HEK293 (cell line): Measurements from ENCODE around the gene GCH1.

Source experiments
- ZBTB21 ChIP-seq: fragments of 450-650 bp; formaldehyde crosslinking; IDR thresholded peaks from 2 replicates; pipeline ENCODE4 v1.5.1; 2017; ENCODE audit warnings: missing biosample characterization, missing genetic modification characterization
- TF ChIP-seq, protein P1 (sequence below): fragments of 450-650 bp; formaldehyde crosslinking; IDR thresholded peaks from 2 replicates; pipeline ENCODE4 v1.5.1; 2016; ENCODE audit warnings: missing biosample characterization, missing genetic modification characterization

DNA sequence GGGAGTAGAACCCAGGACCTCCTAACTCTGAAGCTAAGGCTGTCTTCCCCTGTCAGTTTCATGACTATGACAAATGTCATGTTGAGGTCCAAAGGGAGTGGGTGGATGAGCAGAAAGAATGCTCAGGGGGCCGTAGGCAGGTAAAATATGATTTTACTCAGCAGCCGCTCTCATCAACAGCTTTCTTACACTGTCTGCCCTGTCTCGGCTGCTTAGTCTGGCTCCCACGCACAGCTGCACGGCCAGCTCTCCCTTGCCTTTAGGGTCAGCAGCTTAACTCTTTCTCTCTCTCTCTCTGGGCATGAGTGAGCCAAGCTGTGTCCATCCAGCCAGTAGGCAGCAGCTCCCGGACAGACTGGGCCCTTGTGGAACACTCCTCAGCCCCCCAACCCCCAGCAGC is 95.2 kb downstream of the GCH1 start:
- TF ChIP-seq, protein P1, sequence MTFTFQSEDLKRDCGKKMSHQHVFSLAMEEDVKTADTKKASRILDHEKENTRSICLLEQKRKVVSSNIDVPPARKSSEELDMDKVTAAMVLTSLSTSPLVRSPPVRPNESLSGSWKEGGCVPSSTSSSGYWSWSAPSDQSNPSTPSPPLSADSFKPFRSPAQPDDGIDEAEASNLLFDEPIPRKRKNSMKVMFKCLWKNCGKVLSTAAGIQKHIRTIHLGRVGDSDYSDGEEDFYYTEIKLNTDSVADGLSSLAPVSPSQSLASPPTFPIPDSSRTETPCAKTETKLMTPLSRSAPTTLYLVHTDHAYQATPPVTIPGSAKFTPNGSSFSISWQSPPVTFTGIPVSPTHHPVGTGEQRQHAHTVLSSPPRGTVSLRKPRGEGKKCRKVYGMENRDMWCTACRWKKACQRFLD, result no peak
- TF ChIP-seq ZBTB21, result no peak
